ENCODE measurements around the gene MED9. TPM values are rescaled to one million over a fixed set of nuclear protein-coding genes. Genes with fewer than 3 reads are reported as not detected.

The MED9 gene
- total RNA-seq, 1 experiment from 2014 or later: 88.9 TPM

GRCh38 chr17:17518014-17518413, 41.2 kb downstream of the MED9 start:
- no peak for DNase-seq
- peaks cover 42% of the 10 kb centered on the region for H3K4me1 ChIP-seq
- H3K9me3 ChIP-seq (replicated peaks): no peaks in the 10 kb centered on the region
- H3K36me3 ChIP-seq: no peaks in the 10 kb centered on the region
- H3K27ac ChIP-seq: no peak overlapping the region
- no peak overlapping the region for H3K4me3 ChIP-seq
- H3K27me3 ChIP-seq: no peaks in the 10 kb centered on the region

GRCh38 chr17:17518951-17519350, 42.2 kb downstream of the MED9 start:
- Histone ChIP-seq H3K9me3 (replicated peaks) (no peaks in the 10 kb centered on the region), H3K4me1 (peaks cover 48% of the 10 kb centered on the region), H3K27me3 (no peaks in the 10 kb centered on the region), H3K27ac (no peak overlapping the region), H3K36me3 (no peaks in the 10 kb centered on the region), H3K4me3 (no peak overlapping the region)
- no peak for DNase-seq

GRCh38 chr17:17519886-17520285, 43.1 kb downstream of the MED9 start:
- DNase-seq: no peak
- no peaks in the 10 kb centered on the region for H3K9me3 ChIP-seq (replicated peaks)
- H3K27me3 ChIP-seq: no peaks in the 10 kb centered on the region
- no peaks in the 10 kb centered on the region for H3K36me3 ChIP-seq
- peaks cover 41% of the 10 kb centered on the region for H3K4me1 ChIP-seq
- H3K4me3 ChIP-seq: no peak overlapping the region
- H3K27ac ChIP-seq: no peak overlapping the region

- H3K4me3 ChIP-seq: no peak overlapping the region
- no peaks in the 10 kb centered on the region for H3K9me3 ChIP-seq (replicated peaks)
- H3K27ac ChIP-seq: no peak overlapping the region
- DNase-seq: no peak
- no peaks in the 10 kb centered on the region for H3K27me3 ChIP-seq
- H3K36me3 ChIP-seq: no peaks in the 10 kb centered on the region
- peaks cover 33% of the 10 kb centered on the region for H3K4me1 ChIP-seq
Measured at GRCh38 chr17:17520599-17521232, 43.9 kb downstream of the MED9 start.

GRCh38 chr17:17523001-17523730, 46.4 kb downstream of the MED9 start:
- Histone ChIP-seq H3K27ac (no peak overlapping the region), H3K27me3 (no peaks in the 10 kb centered on the region), H3K9me3 (replicated peaks) (no peaks in the 10 kb centered on the region), H3K4me1 (peaks cover 19% of the 10 kb centered on the region; the same call in 1 of the 2 replicates), H3K4me3 (no peak overlapping the region), H3K36me3 (no peaks in the 10 kb centered on the region)
- peak in 1 of 2 experiments; percentile 67 for DNase-seq

GRCh38 chr17:17523731-17524490, 47.1 kb downstream of the MED9 start:
- Histone ChIP-seq H3K27me3 (no peaks in the 10 kb centered on the region), H3K27ac (no peak overlapping the region), H3K4me1 (peaks cover 19% of the 10 kb centered on the region; the same call in 1 of the 2 replicates), H3K9me3 (replicated peaks) (no peaks in the 10 kb centered on the region), H3K4me3 (no peak overlapping the region), H3K36me3 (no peaks in the 10 kb centered on the region)
- DNase-seq: no peak

- no peak for DNase-seq
- no peak overlapping the region for H3K27ac ChIP-seq
- H3K9me3 ChIP-seq (replicated peaks): no peaks in the 10 kb centered on the region
- H3K36me3 ChIP-seq: no peaks in the 10 kb centered on the region
- H3K4me1 ChIP-seq: peaks cover 19% of the 10 kb centered on the region; the same call in 1 of the 2 replicates
- H3K27me3 ChIP-seq: no peaks in the 10 kb centered on the region
- H3K4me3 ChIP-seq: no peak overlapping the region
Measured at GRCh38 chr17:17525311-17525710, 48.5 kb downstream of the MED9 start.

- no peak for DNase-seq
- no peaks in the 10 kb centered on the region for H3K27me3 ChIP-seq
- H3K9me3 ChIP-seq (replicated peaks): no peaks in the 10 kb centered on the region
- peaks cover 19% of the 10 kb centered on the region; the same call in 1 of the 2 replicates for H3K4me1 ChIP-seq
- no peaks in the 10 kb centered on the region for H3K36me3 ChIP-seq
- no peak overlapping the region for H3K4me3 ChIP-seq
- H3K27ac ChIP-seq: no peak overlapping the region
Measured at GRCh38 chr17:17525956-17526355, 49.2 kb downstream of the MED9 start.

- peaks cover 19% of the 10 kb centered on the region; the same call in 1 of the 2 replicates for H3K4me1 ChIP-seq
- no peak overlapping the region for H3K27ac ChIP-seq
- H3K36me3 ChIP-seq: no peaks in the 10 kb centered on the region
- H3K9me3 ChIP-seq (replicated peaks): no peaks in the 10 kb centered on the region
- H3K27me3 ChIP-seq: no peaks in the 10 kb centered on the region
- peak; percentile 43 to 56 for DNase-seq
- no peak overlapping the region for H3K4me3 ChIP-seq
Measured at GRCh38 chr17:17526369-17526768, 49.6 kb downstream of the MED9 start.

GRCh38 chr17:17527534-17527933, 50.7 kb downstream of the MED9 start:
- H3K27ac ChIP-seq: no peak overlapping the region

GRCh38 chr17:17527956-17528500, 51.2 kb downstream of the MED9 start:
- Histone ChIP-seq H3K36me3 (no peaks in the 10 kb centered on the region), H3K4me3 (no peak overlapping the region), H3K9me3 (replicated peaks) (0 out of 2 replicates have a peak, but pooled peaks cover 6% of the 10 kb centered on the region), H3K4me1 (peaks cover 13% of the 10 kb centered on the region; the same call in 1 of the 2 replicates), H3K27ac (no peak overlapping the region), H3K27me3 (no peaks in the 10 kb centered on the region)
- no peak for DNase-seq

More at GRCh38 chr17:17527534-17527933, 50.7 kb downstream of the MED9 start:
- Histone ChIP-seq H3K36me3 (no peaks in the 10 kb centered on the region), H3K9me3 (replicated peaks) (0 out of 2 replicates have a peak, but pooled peaks cover 6% of the 10 kb centered on the region), H3K4me3 (no peak overlapping the region), H3K4me1 (peaks cover 18% of the 10 kb centered on the region; the same call in 1 of the 2 replicates), H3K27me3 (no peaks in the 10 kb centered on the region)
- no peak for DNase-seq

- Histone ChIP-seq H3K4me3 (no peak overlapping the region), H3K27ac (no peak overlapping the region), H3K9me3 (replicated peaks) (0 out of 2 replicates have a peak, but pooled peaks cover 6% of the 10 kb centered on the region), H3K27me3 (no peaks in the 10 kb centered on the region), H3K36me3 (no peaks in the 10 kb centered on the region), H3K4me1 (peaks cover 6% of the 10 kb centered on the region; the same call in 1 of the 2 replicates)
- no peak for DNase-seq
Measured at GRCh38 chr17:17528696-17529652, 52.2 kb downstream of the MED9 start.

GRCh38 chr17:17531156-17531555, 54.4 kb downstream of the MED9 start:
- DNase-seq: no peak
- Histone ChIP-seq H3K4me3 (no peak overlapping the region), H3K27ac (no peak overlapping the region), H3K9me3 (replicated peaks) (0 out of 2 replicates have a peak, but pooled peaks cover 6% of the 10 kb centered on the region), H3K27me3 (no peaks in the 10 kb centered on the region), H3K4me1 (peaks cover 4% of the 10 kb centered on the region; the same call in 1 of the 2 replicates), H3K36me3 (no peaks in the 10 kb centered on the region)
